OCI-LY7 (cell line): ENCODE measurements around the gene ABCC1.

Source experiments
- EZH2phosphoT487 ChIP-seq: fragments of 200-600 bp; sonication (generic); IDR thresholded peaks from 2 replicates; pipeline ENCODE4 v1.6.1; 2018; ENCODE audit warnings: low read depth, borderline replicate concordance, mild to moderate bottlenecking, mixed run types, antibody characterized with exemption, low read length, moderate library complexity, mixed read lengths
- TF ChIP-seq, protein P1 (sequence below): fragments of 200-600 bp; sonication (generic); conservative IDR thresholded peaks from 2 replicates; pipeline ENCODE4 v1.5.1; 2014; ENCODE audit warnings: mild to moderate bottlenecking, antibody characterized with exemption, low read length, moderate library complexity, mixed read lengths

DNA sequence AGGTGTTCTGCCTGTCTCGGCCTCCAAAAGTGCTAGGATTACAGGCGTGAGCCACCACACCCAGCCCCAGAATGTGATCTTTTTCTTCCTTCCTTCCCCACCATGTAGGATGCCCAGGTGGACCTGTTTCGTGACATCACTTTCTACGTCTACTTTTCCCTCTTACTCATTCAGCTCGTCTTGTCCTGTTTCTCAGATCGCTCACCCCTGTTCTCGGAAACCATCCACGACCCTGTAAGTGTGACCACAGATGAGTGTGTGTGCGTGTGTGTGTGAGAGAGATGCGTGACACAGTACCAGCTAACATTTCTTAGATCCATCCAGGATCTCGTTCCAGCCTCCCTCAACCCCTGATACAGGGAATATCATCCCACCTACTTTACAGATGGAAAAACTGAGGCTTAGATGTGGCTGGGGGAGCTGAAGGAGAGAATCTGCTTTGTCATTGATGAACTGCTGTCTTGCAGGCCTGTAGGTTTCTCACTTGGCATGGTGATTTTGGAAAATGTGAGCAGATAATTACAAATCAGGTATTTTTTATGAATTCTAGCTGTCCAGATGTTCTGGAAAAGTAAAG is 67.1 kb downstream of the ABCC1 start:
- TF ChIP-seq, protein P1, sequence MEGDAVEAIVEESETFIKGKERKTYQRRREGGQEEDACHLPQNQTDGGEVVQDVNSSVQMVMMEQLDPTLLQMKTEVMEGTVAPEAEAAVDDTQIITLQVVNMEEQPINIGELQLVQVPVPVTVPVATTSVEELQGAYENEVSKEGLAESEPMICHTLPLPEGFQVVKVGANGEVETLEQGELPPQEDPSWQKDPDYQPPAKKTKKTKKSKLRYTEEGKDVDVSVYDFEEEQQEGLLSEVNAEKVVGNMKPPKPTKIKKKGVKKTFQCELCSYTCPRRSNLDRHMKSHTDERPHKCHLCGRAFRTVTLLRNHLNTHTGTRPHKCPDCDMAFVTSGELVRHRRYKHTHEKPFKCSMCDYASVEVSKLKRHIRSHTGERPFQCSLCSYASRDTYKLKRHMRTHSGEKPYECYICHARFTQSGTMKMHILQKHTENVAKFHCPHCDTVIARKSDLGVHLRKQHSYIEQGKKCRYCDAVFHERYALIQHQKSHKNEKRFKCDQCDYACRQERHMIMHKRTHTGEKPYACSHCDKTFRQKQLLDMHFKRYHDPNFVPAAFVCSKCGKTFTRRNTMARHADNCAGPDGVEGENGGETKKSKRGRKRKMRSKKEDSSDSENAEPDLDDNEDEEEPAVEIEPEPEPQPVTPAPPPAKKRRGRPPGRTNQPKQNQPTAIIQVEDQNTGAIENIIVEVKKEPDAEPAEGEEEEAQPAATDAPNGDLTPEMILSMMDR = no peak
- TF ChIP-seq EZH2phosphoT487 = no peak
